ENCODE measurements around the gene VPS33A. TPM values are rescaled to one million over a fixed set of nuclear protein-coding genes. Genes with fewer than 3 reads are reported as not detected.
A peak's percentile ranks its signal among the peaks of the same experiment; 100 is the strongest.

Gene VPS33A
- total and polyA plus RNA-seq, 2 of the 13 experiments (the other 11 are each of a cell fraction or from before 2014, with no cell fraction given) = 11.0 to 43.6 TPM

DNA sequence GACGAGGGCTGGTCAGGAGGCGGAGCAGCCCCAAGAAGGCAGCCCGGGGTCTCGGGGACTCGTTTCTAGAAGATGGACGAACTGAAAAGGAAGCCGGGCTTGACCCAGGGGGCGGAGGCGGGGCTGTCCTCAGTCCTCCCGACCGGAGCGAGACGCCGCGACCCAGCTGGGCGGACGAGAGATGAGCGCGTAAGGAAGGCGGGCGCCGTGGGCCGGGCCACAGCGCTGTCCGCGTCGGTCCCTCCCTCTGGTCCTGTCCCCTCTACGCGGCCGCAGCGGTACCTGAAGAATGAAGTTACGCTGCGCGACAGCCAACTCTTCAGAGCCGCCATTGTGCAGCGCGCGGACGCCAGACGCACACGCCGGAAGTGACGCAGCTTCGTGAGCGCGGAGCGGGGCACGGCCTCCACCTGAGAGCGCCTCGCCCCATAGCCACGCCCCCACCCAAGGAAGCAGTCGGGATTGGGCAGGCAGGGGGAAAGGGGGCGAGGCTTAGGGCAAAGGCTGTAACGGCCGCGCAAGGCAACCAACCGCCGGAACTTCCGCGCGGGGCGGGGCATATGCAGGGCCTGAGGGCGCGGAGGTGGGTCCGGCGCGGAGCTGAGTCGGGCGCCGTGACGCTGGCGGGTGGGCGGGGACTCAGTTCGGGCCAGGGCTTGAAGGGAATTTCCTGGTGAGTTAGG is 40.5 kb downstream of the VPS33A start, which contains the start of gene DIABLO (continued):
- TF ChIP-seq, protein P1, sequence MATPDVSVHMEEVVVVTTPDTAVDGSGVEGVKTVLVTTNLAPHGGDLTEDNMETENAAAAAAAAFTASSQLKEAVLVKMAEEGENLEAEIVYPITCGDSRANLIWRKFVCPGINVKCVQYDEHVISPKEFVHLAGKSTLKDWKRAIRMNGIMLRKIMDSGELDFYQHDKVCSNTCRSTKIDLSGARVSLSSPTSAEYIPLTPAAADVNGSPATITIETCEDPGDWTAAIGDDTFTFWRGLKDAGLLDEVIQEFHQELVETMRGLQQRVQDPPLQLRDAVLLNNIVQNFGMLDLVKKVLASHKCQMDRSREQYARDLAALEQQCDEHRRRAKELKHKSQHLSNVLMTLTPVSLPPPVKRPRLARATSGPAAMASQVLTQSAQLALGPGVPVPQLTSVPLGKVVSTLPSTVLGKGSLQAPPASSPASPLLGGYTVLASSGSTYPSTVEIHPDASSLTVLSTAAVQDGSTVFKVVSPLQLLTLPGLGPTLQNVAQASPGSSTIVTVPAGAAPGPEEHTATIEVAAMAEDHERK (CRISPR knock-in tag; IDR thresholded peaks at IDR 0.05; ENCODE audit: low read depth) = peak; percentile 98
- TF ChIP-seq SAFB2 (CRISPR knock-in tag; IDR thresholded peaks at IDR 0.05; ENCODE audit: borderline replicate concordance, low read depth) = peak; percentile 58
- TF ChIP-seq, protein P2, sequence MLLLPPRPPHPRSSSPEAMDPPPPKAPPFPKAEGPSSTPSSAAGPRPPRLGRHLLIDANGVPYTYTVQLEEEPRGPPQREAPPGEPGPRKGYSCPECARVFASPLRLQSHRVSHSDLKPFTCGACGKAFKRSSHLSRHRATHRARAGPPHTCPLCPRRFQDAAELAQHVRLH (CRISPR knock-in tag; IDR thresholded peaks at IDR 0.05; ENCODE audit: borderline replicate concordance, low read depth) = peak; percentile 10; the same call in 1 of the 2 replicates
- TF ChIP-seq, protein P3, sequence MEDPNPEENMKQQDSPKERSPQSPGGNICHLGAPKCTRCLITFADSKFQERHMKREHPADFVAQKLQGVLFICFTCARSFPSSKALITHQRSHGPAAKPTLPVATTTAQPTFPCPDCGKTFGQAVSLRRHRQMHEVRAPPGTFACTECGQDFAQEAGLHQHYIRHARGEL (CRISPR knock-in tag; IDR thresholded peaks at IDR 0.05) = peak; percentile 86; the same call in 1 of the 2 replicates
- TF ChIP-seq, protein P4, sequence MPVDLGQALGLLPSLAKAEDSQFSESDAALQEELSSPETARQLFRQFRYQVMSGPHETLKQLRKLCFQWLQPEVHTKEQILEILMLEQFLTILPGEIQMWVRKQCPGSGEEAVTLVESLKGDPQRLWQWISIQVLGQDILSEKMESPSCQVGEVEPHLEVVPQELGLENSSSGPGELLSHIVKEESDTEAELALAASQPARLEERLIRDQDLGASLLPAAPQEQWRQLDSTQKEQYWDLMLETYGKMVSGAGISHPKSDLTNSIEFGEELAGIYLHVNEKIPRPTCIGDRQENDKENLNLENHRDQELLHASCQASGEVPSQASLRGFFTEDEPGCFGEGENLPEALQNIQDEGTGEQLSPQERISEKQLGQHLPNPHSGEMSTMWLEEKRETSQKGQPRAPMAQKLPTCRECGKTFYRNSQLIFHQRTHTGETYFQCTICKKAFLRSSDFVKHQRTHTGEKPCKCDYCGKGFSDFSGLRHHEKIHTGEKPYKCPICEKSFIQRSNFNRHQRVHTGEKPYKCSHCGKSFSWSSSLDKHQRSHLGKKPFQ (CRISPR knock-in tag; IDR thresholded peaks at IDR 0.05; ENCODE audit: insufficient replicate concordance) = peak; percentile 67
- peak; percentile 71; the same call in 1 of the 2 replicates for TF ChIP-seq ATF7-NPFF (CRISPR knock-in tag; IDR thresholded peaks at IDR 0.05; ENCODE audit: low read depth)
- TF ChIP-seq, protein P5, sequence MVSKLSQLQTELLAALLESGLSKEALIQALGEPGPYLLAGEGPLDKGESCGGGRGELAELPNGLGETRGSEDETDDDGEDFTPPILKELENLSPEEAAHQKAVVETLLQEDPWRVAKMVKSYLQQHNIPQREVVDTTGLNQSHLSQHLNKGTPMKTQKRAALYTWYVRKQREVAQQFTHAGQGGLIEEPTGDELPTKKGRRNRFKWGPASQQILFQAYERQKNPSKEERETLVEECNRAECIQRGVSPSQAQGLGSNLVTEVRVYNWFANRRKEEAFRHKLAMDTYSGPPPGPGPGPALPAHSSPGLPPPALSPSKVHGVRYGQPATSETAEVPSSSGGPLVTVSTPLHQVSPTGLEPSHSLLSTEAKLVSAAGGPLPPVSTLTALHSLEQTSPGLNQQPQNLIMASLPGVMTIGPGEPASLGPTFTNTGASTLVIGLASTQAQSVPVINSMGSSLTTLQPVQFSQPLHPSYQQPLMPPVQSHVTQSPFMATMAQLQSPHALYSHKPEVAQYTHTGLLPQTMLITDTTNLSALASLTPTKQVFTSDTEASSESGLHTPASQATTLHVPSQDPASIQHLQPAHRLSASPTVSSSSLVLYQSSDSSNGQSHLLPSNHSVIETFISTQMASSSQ (IDR thresholded peaks at IDR 0.05; ENCODE audit: low read depth) = no peak
- TF ChIP-seq, protein P5 (CRISPR knock-in tag; IDR thresholded peaks at IDR 0.05; ENCODE audit: borderline replicate concordance) = peak; percentile 47; the same call in 1 of the 2 replicates
- peak; percentile 47; the same call in 1 of the 2 replicates for TF ChIP-seq JUND (CRISPR knock-in tag; IDR thresholded peaks at IDR 0.05)
- TF ChIP-seq ZNF747 (CRISPR knock-in tag; IDR thresholded peaks at IDR 0.05; ENCODE audit: borderline replicate concordance) = peak; percentile 80
- TF ChIP-seq, protein P6, sequence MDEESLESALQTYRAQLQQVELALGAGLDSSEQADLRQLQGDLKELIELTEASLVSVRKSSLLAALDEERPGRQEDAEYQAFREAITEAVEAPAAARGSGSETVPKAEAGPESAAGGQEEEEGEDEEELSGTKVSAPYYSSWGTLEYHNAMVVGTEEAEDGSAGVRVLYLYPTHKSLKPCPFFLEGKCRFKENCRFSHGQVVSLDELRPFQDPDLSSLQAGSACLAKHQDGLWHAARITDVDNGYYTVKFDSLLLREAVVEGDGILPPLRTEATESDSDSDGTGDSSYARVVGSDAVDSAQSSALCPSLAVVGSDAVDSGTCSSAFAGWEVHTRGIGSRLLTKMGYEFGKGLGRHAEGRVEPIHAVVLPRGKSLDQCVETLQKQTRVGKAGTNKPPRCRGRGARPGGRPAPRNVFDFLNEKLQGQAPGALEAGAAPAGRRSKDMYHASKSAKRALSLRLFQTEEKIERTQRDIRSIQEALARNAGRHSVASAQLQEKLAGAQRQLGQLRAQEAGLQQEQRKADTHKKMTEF (CRISPR knock-in tag; IDR thresholded peaks at IDR 0.05) = peak; percentile 92
- TF ChIP-seq ELF3 (CRISPR knock-in tag; IDR thresholded peaks at IDR 0.05) = peak; percentile 8; the same call in 1 of the 2 replicates
- 0 out of 2 replicates have a peak, but pooled peaks have one; percentile 18 for TF ChIP-seq HOXA7 (CRISPR knock-in tag; IDR thresholded peaks at IDR 0.05)
- peak; percentile 64; the same call in 1 of the 2 replicates for TF ChIP-seq ZFP90 (CRISPR knock-in tag; IDR thresholded peaks at IDR 0.05; ENCODE audit: borderline replicate concordance)
- TF ChIP-seq HHEX (CRISPR knock-in tag; IDR thresholded peaks at IDR 0.05) = no peak
- TF ChIP-seq KAT8 (CRISPR knock-in tag; IDR thresholded peaks at IDR 0.05) = peak; percentile 96

Data from HepG2 (cell line).